HEK293T (cell line): Measurements from ENCODE around the gene PJVK.

Experiments
- CTCF ChIA-PET: fragments of 350-600 bp; formaldehyde crosslinking; extraction: SDS; loops from one replicate; lab custom pipeline; 2021; ENCODE audit warnings: antibody characterized with exemption, inconsistent platforms; lab: Yijun Ruan, JAX
- POLR2A ChIA-PET: fragments of 350-600 bp; formaldehyde crosslinking; extraction: SDS; loops from one replicate; lab custom pipeline; 2020; ENCODE audit warnings: antibody characterized with exemption, inconsistent platforms; lab: Yijun Ruan, JAX
- DNase-seq: peaks from one replicate; pipeline ENCODE4 v3.0.0; 2012; ENCODE audit warnings: mixed read lengths; ENCODE audit errors: extremely low spot score
- ARNT ChIP-seq: fragments of 450-650 bp; IDR thresholded peaks from 2 replicates; pipeline ENCODE4 v1.6.1; 2017; ENCODE audit warnings: mild to moderate bottlenecking
- BHLHE40 ChIP-seq: fragments of 450-650 bp; IDR thresholded peaks from 2 replicates; pipeline ENCODE4 v1.6.1; 2016; ENCODE audit warnings: mild to moderate bottlenecking, moderate library complexity, borderline replicate concordance
- CTBP1 ChIP-seq: fragments of 450-650 bp; IDR thresholded peaks from 2 replicates; pipeline ENCODE4 v1.6.1; 2016; ENCODE audit warnings: borderline replicate concordance
- ELF4 ChIP-seq: fragments of 450-650 bp; IDR thresholded peaks from 2 replicates; pipeline ENCODE4 v1.6.1; 2017; ENCODE audit warnings: antibody characterized with exemption
- FOXA1 ChIP-seq: fragments of 450-650 bp; IDR thresholded peaks from 2 replicates; pipeline ENCODE4 v1.6.1; 2016; ENCODE audit warnings: mild to moderate bottlenecking
- FOXK2 ChIP-seq: fragments of 450-650 bp; IDR thresholded peaks from 2 replicates; pipeline ENCODE4 v1.6.1; 2016; ENCODE audit warnings: mild to moderate bottlenecking
- FOXM1 ChIP-seq: fragments of 450-650 bp; IDR thresholded peaks from 2 replicates; pipeline ENCODE4 v1.6.1; 2017; ENCODE audit warnings: mild to moderate bottlenecking, borderline replicate concordance
- HDGF ChIP-seq: fragments of 450-650 bp; IDR thresholded peaks from 2 replicates; pipeline ENCODE4 v1.6.1; 2017; ENCODE audit warnings: antibody characterized with exemption, borderline replicate concordance
- L3MBTL2 ChIP-seq: fragments of 450-650 bp; conservative IDR thresholded peaks from 2 replicates; pipeline ENCODE4 v1.6.1; 2016; ENCODE audit warnings: mild to moderate bottlenecking
- LEF1 ChIP-seq: fragments of 450-650 bp; IDR thresholded peaks from 2 replicates; pipeline ENCODE4 v1.6.1; 2017; ENCODE audit warnings: mild to moderate bottlenecking, borderline replicate concordance
- NFRKB ChIP-seq: fragments of 450-650 bp; IDR thresholded peaks from 2 replicates; pipeline ENCODE4 v1.6.1; 2016; ENCODE audit warnings: mild to moderate bottlenecking, moderate library complexity
- SP1 ChIP-seq: fragments of 450-650 bp; IDR thresholded peaks from 2 replicates; pipeline ENCODE4 v1.6.1; 2017
- SUZ12 ChIP-seq: fragments of 450-650 bp; IDR thresholded peaks from 2 replicates; pipeline ENCODE4 v1.6.1; 2016; ENCODE audit warnings: mild to moderate bottlenecking
- TARDBP ChIP-seq: fragments of 450-650 bp; IDR thresholded peaks from 2 replicates; pipeline ENCODE4 v1.6.1; 2016
- ZNF384 ChIP-seq: fragments of 450-650 bp; IDR thresholded peaks from 2 replicates; pipeline ENCODE4 v1.6.1; 2016
- TF ChIP-seq, protein P1 (sequence below): fragments of 450-650 bp; IDR thresholded peaks from 2 replicates; pipeline ENCODE4 v1.6.1; 2016

PJVK gene

GRCh38 chr2:178479275-178479616 is 28.1 kb downstream of the PJVK start:
- TF ChIP-seq, protein P1, sequence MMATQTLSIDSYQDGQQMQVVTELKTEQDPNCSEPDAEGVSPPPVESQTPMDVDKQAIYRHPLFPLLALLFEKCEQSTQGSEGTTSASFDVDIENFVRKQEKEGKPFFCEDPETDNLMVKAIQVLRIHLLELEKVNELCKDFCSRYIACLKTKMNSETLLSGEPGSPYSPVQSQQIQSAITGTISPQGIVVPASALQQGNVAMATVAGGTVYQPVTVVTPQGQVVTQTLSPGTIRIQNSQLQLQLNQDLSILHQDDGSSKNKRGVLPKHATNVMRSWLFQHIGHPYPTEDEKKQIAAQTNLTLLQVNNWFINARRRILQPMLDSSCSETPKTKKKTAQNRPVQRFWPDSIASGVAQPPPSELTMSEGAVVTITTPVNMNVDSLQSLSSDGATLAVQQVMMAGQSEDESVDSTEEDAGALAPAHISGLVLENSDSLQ: peak; percentile 51; the same call in 1 of the 2 replicates
- TF ChIP-seq HDGF: no peak
- DNase-seq: no peak
- POLR2A ChIA-PET: interaction anchor here (1.0 to 2.3 kb wide), 3 partner anchors 26 to 44 kb away, joined by 3 to 13 read pairs (median 5); partner anchors contain the start of genes PJVK and PRKRA
- CTCF ChIA-PET: no interaction called here

GRCh38 chr2:178479758-178480226 is 28.6 kb downstream of the PJVK start:
- no peak for DNase-seq
- POLR2A ChIA-PET: interaction anchor here (0.8 to 2.3 kb wide), 4 partner anchors 27 to 43 kb away, joined by 3 to 13 read pairs (median 4); partner anchors contain the start of genes PJVK and PRKRA
- TF ChIP-seq L3MBTL2: no peak
- TF ChIP-seq SP1: no peak
- TF ChIP-seq LEF1: no peak
- no peak for TF ChIP-seq BHLHE40
- CTCF ChIA-PET: no interaction called here

GRCh38 chr2:178480227-178481181 is 29.3 kb downstream of the PJVK start, which contains the start of gene PLEKHA3:
Gene PLEKHA3, plus strand, starts transcription at chr2:178480457. Its CDS starts 413 bp downstream, at chr2:178480870.
- TF ChIP-seq HDGF: no peak
- TF ChIP-seq LEF1: no peak
- TF ChIP-seq FOXM1: no peak
- TF ChIP-seq SP1: no peak
- no peak; the same call in 1 of the 2 replicates for TF ChIP-seq L3MBTL2
- no peak for TF ChIP-seq TARDBP
- TF ChIP-seq ZNF384: no peak
- TF ChIP-seq BHLHE40: no peak
- TF ChIP-seq FOXK2: no peak
- DNase-seq: peak; percentile 85
- ChIA-PET POLR2A (interaction anchor here (0.8 to 2.3 kb wide), 4 partner anchors 28 to 43 kb away, joined by 3 to 13 read pairs (median 4); partner anchors contain the start of genes PJVK and PRKRA), CTCF (no interaction called here)

- TF ChIP-seq ZNF384 (peak; percentile 60; the same call in 1 of the 2 replicates), BHLHE40 (no peak), LEF1 (no peak)
- no peak for DNase-seq
- ChIA-PET CTCF (interaction anchor here (0.7 kb wide), 1 partner anchor 15 kb away, joined by 3 read pairs; no protein-coding TSS in a partner anchor), POLR2A (interaction anchor here (1.0 to 2.2 kb wide), 3 partner anchors 14 to 33 kb away, joined by 3 to 19 read pairs (median 3); partner anchors contain the start of genes PJVK and PRKRA)
Observed at GRCh38 chr2:178482437-178482836, 31.3 kb downstream of the PJVK start.

DNA sequence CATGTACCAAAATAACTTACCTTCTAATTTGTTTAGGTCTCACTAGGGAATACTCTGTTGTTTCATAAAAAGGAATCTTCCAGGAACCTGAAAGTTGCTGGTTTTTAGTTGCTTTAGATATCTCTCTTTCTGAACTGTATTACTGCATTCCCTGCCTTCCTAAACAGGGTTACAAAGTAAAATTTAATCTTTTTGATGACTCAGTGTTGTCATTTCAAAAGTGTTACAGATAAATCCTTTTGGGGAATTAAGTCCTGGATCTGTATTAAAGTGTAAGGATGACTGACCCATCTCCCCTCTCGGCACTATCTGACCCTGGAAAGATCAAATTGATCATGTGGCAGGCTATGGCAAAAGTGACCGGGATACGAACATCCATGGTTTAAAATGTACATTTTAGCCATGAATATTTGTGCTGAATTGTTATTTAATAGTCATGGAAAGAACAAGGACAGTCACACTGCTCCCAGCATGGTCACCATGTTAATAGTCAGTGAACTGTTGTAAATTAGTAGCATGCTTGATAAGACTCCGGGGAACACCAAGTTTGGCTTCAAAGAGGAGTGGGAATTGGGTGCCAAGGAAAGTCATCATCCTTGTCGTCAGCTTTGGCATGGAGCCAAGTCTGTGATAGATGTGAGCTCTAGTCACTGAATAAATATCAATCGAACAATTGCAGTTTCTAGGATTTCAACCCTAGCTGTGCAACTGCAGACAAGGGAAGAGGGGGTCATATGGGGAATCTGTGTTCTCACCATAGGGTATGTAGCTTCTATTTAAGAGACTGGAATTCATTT is 33.3 kb downstream of the PJVK start:
- TF ChIP-seq HDGF (no peak), CTBP1 (no peak), ZNF384 (no peak), BHLHE40 (no peak), TARDBP (no peak), ELF4 (no peak), FOXK2 (no peak), FOXM1 (no peak), SP1 (no peak), L3MBTL2 (no peak), NFRKB (no peak), LEF1 (no peak), ARNT (no peak), SUZ12 (no peak), FOXA1 (no peak)
- TF ChIP-seq, protein P1: no peak
- POLR2A ChIA-PET: interaction anchor here (1.0 kb wide), 1 partner anchor 33 kb away, joined by 3 read pairs; the partner anchor contains the start of genes PJVK and PRKRA
- CTCF ChIA-PET: interaction anchor here (1.1 kb wide), 1 partner anchor 12 kb away, joined by 4 read pairs; no protein-coding TSS in a partner anchor
- DNase-seq: no peak

- CTCF ChIA-PET: interaction anchor here (1.1 kb wide), 1 partner anchor 11 kb away, joined by 4 read pairs; no protein-coding TSS in a partner anchor
- no peak for DNase-seq
Observed at GRCh38 chr2:178485356-178485755, 34.2 kb downstream of the PJVK start.

More at GRCh38 chr2:178485356-178485755, 34.2 kb downstream of the PJVK start:
- POLR2A ChIA-PET: interaction anchor here (1.0 kb wide), 1 partner anchor 34 kb away, joined by 3 read pairs; the partner anchor contains the start of genes PJVK and PRKRA
- TF ChIP-seq TARDBP (no peak), ELF4 (no peak), L3MBTL2 (no peak), ARNT (no peak), FOXM1 (no peak), BHLHE40 (no peak), FOXA1 (no peak), HDGF (no peak), FOXK2 (no peak)
- TF ChIP-seq, protein P1: no peak
